ENCODE data around the gene DOCK2. TPM values are rescaled to one million over a fixed set of nuclear protein-coding genes. Genes with fewer than 3 reads are reported as not detected.

Gene DOCK2
- total RNA-seq, 2 experiments from 2014 or later: 161 to 205 TPM

DNA sequence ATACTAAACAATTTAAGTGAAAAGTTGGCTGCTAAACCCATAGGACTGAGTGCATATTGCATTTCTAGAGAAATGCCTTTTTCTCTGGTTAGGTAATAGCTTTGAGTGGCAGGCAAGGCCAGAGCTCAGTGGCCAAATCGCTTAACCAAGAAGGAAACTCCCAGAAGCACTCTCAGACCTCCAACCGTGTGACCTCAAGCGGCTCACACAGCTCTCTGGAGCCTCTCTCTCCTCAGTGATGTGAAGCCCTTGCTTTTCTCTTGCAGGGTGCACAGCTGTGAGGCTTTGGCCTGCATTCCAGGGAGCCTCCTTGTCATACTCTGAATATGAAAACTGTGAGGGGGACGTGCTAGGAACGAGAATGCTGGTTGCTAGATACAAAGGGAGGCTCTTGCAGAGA is 236.6 kb downstream of the DOCK2 start:
- intact Hi-C loops (cut with micrococcal nuclease; ENCODE audit: unreplicated experiment): no loop called here
- BruUV-seq (replicated peaks): no TSS peak
- Histone ChIP-seq H3K9me3 (ENCODE audit: low read length) (no peaks in the 10 kb centered on the region), H4K20me1 (ENCODE audit: insufficient read depth, low read length) (no peaks in the 10 kb centered on the region), H3K4me2 (ENCODE audit: low read length) (no peak overlapping the region), H3K9me2 (ENCODE audit: insufficient read depth, low read length) (no peaks in the 10 kb centered on the region), H3K4me3 (ENCODE audit: low read depth, low read length, poor library complexity, severe bottlenecking) (no peak overlapping the region), H3K4me1 (ENCODE audit: insufficient read depth, low read length, poor library complexity, severe bottlenecking) (no peaks in the 10 kb centered on the region), H3K79me2 (ENCODE audit: insufficient read depth, low read depth, low read length) (no peaks in the 10 kb centered on the region), H2AFZ (ENCODE audit: low read length) (no peak overlapping the region), H3K27ac (ENCODE audit: low read depth, low read length, poor library complexity, severe bottlenecking) (no peak overlapping the region), H3K36me3 (ENCODE audit: insufficient read depth, low read length) (peaks cover 15% of the 10 kb centered on the region; the same call in 1 of the 2 replicates)
- ChIA-PET POLR2A (interaction anchor here (0.6 kb wide), 1 partner anchor 389 kb away, joined by 3 read pairs; no protein-coding TSS in a partner anchor), CTCF (ENCODE audit: unreplicated experiment) (no interaction called here)
- TF ChIP-seq, protein P1, sequence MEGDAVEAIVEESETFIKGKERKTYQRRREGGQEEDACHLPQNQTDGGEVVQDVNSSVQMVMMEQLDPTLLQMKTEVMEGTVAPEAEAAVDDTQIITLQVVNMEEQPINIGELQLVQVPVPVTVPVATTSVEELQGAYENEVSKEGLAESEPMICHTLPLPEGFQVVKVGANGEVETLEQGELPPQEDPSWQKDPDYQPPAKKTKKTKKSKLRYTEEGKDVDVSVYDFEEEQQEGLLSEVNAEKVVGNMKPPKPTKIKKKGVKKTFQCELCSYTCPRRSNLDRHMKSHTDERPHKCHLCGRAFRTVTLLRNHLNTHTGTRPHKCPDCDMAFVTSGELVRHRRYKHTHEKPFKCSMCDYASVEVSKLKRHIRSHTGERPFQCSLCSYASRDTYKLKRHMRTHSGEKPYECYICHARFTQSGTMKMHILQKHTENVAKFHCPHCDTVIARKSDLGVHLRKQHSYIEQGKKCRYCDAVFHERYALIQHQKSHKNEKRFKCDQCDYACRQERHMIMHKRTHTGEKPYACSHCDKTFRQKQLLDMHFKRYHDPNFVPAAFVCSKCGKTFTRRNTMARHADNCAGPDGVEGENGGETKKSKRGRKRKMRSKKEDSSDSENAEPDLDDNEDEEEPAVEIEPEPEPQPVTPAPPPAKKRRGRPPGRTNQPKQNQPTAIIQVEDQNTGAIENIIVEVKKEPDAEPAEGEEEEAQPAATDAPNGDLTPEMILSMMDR (conservative IDR thresholded peaks at IDR 0.05; ENCODE audit: low read length): no peak
- TF ChIP-seq EZH2phosphoT487 (IDR thresholded peaks at IDR 0.05; ENCODE audit: borderline replicate concordance, low read depth, low read length): no peak
- no peak for DNase-seq (ENCODE audit: low spot score)

DNA sequence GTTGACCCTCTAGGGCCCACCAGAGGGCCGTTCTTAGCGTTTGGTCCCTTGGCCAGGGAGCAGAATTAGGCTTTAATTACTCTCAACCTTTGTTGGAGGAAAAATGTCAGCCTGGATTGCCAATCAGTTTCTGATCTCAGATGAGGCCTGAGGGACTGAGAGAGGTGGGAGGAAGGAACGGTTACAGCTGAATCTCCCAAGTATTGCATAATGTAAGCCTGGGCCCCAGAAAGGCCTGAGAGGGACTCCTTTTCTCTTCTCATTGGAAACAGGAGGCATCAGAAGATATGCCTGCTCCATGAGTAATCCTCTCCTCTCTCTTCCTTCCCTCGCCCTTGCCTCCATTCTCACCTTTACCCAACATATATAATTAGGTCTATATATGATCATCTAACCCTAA is 237.5 kb downstream of the DOCK2 start:
- ChIA-PET POLR2A (interaction anchor here (0.7 kb wide), 1 partner anchor 168 kb away, joined by 4 read pairs; no protein-coding TSS in a partner anchor), CTCF (ENCODE audit: unreplicated experiment) (no interaction called here)
- intact Hi-C loops (cut with micrococcal nuclease; ENCODE audit: unreplicated experiment): no loop called here
- no peak overlapping the region for H2AFZ ChIP-seq (ENCODE audit: low read length)
- no peak overlapping the region for H3K4me3 ChIP-seq (ENCODE audit: low read depth, low read length, poor library complexity, severe bottlenecking)
- H3K36me3 ChIP-seq (ENCODE audit: insufficient read depth, low read length): peaks cover 9% of the 10 kb centered on the region; the same call in 1 of the 2 replicates
- TF ChIP-seq EZH2phosphoT487 (IDR thresholded peaks at IDR 0.05; ENCODE audit: borderline replicate concordance, low read depth, low read length): no peak
- TF ChIP-seq, protein P1 (conservative IDR thresholded peaks at IDR 0.05; ENCODE audit: low read length): no peak
- no peaks in the 10 kb centered on the region for H3K79me2 ChIP-seq (ENCODE audit: insufficient read depth, low read depth, low read length)
- H3K4me1 ChIP-seq (ENCODE audit: insufficient read depth, low read length, poor library complexity, severe bottlenecking): no peaks in the 10 kb centered on the region
- no peaks in the 10 kb centered on the region for H4K20me1 ChIP-seq (ENCODE audit: insufficient read depth, low read length)
- no peak overlapping the region for H3K4me2 ChIP-seq (ENCODE audit: low read length)
- H3K9me3 ChIP-seq (ENCODE audit: low read length): no peaks in the 10 kb centered on the region
- no peaks in the 10 kb centered on the region for H3K9me2 ChIP-seq (ENCODE audit: insufficient read depth, low read length)
- no TSS peak for BruUV-seq (replicated peaks)
- no peak overlapping the region for H3K27ac ChIP-seq (ENCODE audit: low read depth, low read length, poor library complexity, severe bottlenecking)
- no peak for DNase-seq (ENCODE audit: low spot score)

DNA sequence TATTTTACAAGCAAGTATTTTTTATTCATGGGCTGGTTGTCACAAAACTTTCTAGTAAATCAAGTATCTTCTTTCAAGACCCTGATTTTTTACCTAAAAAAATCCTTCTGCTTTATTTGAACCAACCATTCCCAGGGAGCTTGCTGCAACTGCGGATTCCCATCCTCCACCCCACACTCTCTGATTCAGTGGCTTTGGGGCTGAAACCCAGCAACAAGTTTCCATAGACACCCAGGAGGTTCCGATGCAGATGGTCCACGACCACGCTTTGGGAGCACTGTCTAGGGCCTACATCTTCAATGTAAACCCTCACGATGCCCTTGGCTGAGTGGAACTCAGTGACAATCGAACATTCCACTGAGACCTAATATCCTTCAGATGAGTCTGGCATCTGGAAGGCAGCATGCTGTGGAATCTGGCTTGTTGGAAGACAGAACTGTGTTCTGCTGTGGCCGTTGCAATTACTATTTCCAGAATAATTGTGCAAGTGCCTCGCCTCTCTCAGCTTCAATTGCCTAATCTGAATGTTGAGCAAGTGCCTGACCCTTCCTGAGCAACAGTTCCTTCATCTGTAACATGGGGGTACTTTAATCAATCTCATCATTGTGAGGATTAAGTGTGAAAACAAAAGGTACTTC is 238.1 kb downstream of the DOCK2 start:
- no peak for DNase-seq (ENCODE audit: low spot score)
- H3K4me3 ChIP-seq (ENCODE audit: low read depth, low read length, poor library complexity, severe bottlenecking): no peak overlapping the region
- H3K4me1 ChIP-seq (ENCODE audit: insufficient read depth, low read length, poor library complexity, severe bottlenecking): no peaks in the 10 kb centered on the region
- no peaks in the 10 kb centered on the region for H4K20me1 ChIP-seq (ENCODE audit: insufficient read depth, low read length)
- intact Hi-C loops (cut with micrococcal nuclease; ENCODE audit: unreplicated experiment): no loop called here
- no peaks in the 10 kb centered on the region for H3K79me2 ChIP-seq (ENCODE audit: insufficient read depth, low read depth, low read length)
- CTCF ChIA-PET (ENCODE audit: unreplicated experiment): no interaction called here
- no peak overlapping the region for H3K4me2 ChIP-seq (ENCODE audit: low read length)
- no TSS peak for BruUV-seq (replicated peaks)
- TF ChIP-seq EZH2phosphoT487 (IDR thresholded peaks at IDR 0.05; ENCODE audit: borderline replicate concordance, low read depth, low read length): no peak
- TF ChIP-seq, protein P1 (conservative IDR thresholded peaks at IDR 0.05; ENCODE audit: low read length): no peak
- H3K9me3 ChIP-seq (ENCODE audit: low read length): no peaks in the 10 kb centered on the region
- H3K27ac ChIP-seq (ENCODE audit: low read depth, low read length, poor library complexity, severe bottlenecking): no peak overlapping the region
- H3K36me3 ChIP-seq (ENCODE audit: insufficient read depth, low read length): peaks cover 5% of the 10 kb centered on the region; the same call in 1 of the 2 replicates
- POLR2A ChIA-PET: interaction anchor here (1.1 kb wide), 1 partner anchor 24 kb away, joined by 3 read pairs; no protein-coding TSS in a partner anchor
- no peak overlapping the region for H2AFZ ChIP-seq (ENCODE audit: low read length)
- no peaks in the 10 kb centered on the region for H3K9me2 ChIP-seq (ENCODE audit: insufficient read depth, low read length)

Measured in OCI-LY7 (cell line).